GM12872 (cell line): Measurements from ENCODE around the gene SLC33A1.

ENCODE experiments used
- CTCF ChIP-seq: IDR thresholded peaks from 3 replicates; pipeline ENCODE4 v1.5.1; 2011; ENCODE audit warnings: low read depth, mild to moderate bottlenecking, low read length, moderate library complexity; ENCODE audit not compliant: insufficient read depth

SLC33A1 gene

GRCh38 chr3:155870945-155871745 lies 16.9 kb upstream of the SLC33A1 start:
- no peak for TF ChIP-seq CTCF

- TF ChIP-seq CTCF, result peak; percentile 48; the same call in 2 of the 3 replicates
Observed at GRCh38 chr3:155870133-155870944, 16.1 kb upstream of the SLC33A1 start, which contains the start of gene GMPS. TSS of gene GMPS (plus strand) at chr3:155870650. CDS start at chr3:155870871, 221 bp downstream.

- peak; percentile 14; the same call in 1 of the 3 replicates for TF ChIP-seq CTCF
Observed at GRCh38 chr3:155869691-155870090, 15.5 kb upstream of the SLC33A1 start.

GRCh38 chr3:155863072-155863784 lies 9.0 kb upstream of the SLC33A1 start:
- no peak for TF ChIP-seq CTCF

GRCh38 chr3:155861476-155862183 lies 7.4 kb upstream of the SLC33A1 start:
- TF ChIP-seq CTCF, result no peak

GRCh38 chr3:155859859-155860258 lies 5.6 kb upstream of the SLC33A1 start:
- 0 out of 3 replicates have a peak, but pooled peaks have one; percentile 11 for TF ChIP-seq CTCF
